DOHH2 (cell line): ENCODE results near the gene NBEAL2.

Experiments used
- EZH2phosphoT487 ChIP-seq: fragments of 200-600 bp; sonication (generic); IDR thresholded peaks from 2 replicates; pipeline ENCODE4 v1.6.1; 2017; ENCODE audit warnings: borderline replicate concordance, mild to moderate bottlenecking, antibody characterized with exemption, low read length, moderate library complexity, mixed read lengths
- TF ChIP-seq, protein P1 (sequence below): fragments of 200-600 bp; sonication (generic); IDR thresholded peaks from one replicate; pipeline ENCODE4 v1.5.1; 2014; ENCODE audit warnings: antibody characterized with exemption, mild to moderate bottlenecking, low read depth, low read length; ENCODE audit not compliant: poor library complexity, severe bottlenecking

DNA sequence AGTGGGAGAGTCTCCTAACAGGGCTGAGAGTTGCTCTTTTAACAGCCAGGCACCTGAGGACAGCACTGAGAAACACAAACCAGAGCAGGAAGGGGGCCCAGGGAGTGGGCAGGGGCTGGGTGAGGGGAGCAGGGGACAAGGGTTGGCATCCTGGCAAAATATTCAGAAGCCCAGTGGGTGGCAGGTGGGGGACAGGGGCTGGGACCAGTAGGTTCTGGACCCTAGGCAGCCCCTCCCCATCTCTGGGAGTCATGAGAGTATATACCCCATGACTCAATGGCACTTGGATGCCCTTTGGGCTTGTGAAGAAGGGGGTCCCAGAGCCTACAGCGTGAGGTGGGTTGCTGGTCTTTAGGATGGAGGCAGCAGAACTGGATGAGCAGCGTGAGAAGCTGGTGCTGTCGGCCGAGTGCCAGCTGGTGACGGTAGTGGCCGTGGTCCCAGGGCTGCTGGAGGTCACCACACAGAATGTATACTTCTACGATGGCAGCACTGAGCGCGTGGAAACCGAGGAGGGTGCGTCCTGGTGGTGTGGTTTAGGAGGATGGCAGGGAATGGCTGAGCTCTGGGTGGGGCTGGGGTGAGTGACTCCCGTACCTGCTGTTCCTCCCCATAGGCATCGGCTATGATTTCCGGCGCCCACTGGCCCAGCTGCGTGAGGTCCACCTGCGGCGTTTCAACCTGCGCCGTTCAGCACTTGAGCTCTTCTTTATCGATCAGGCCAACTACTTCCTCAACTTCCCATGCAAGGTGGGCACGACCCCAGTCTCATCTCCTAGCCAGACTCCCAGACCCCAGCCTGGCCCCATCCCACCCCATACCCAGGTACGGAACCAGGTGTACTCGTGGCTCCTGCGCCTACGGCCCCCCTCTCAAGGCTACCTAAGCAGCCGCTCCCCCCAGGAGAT, 24.2 kb downstream of the NBEAL2 start:
- TF ChIP-seq, protein P1, sequence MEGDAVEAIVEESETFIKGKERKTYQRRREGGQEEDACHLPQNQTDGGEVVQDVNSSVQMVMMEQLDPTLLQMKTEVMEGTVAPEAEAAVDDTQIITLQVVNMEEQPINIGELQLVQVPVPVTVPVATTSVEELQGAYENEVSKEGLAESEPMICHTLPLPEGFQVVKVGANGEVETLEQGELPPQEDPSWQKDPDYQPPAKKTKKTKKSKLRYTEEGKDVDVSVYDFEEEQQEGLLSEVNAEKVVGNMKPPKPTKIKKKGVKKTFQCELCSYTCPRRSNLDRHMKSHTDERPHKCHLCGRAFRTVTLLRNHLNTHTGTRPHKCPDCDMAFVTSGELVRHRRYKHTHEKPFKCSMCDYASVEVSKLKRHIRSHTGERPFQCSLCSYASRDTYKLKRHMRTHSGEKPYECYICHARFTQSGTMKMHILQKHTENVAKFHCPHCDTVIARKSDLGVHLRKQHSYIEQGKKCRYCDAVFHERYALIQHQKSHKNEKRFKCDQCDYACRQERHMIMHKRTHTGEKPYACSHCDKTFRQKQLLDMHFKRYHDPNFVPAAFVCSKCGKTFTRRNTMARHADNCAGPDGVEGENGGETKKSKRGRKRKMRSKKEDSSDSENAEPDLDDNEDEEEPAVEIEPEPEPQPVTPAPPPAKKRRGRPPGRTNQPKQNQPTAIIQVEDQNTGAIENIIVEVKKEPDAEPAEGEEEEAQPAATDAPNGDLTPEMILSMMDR, result no peak
- no peak for TF ChIP-seq EZH2phosphoT487
